SJSA1 (cell line): ENCODE data around the gene PAMR1. TPM values are rescaled to one million over a fixed set of nuclear protein-coding genes. Genes with fewer than 3 reads are reported as not detected.
A peak's percentile ranks its signal among the peaks of the same experiment; 100 is the strongest.
"Not testable (repeated sequence)": the region's sequence is repeated elsewhere in the genome, so short reads cannot be mapped to it uniquely, and the experiment has no call there.

Source experiments
- DNase-seq, 2 experiments: peaks; one replicate each; pipeline ENCODE4 v3.0.0-alpha.2; 2015 to 2020; ENCODE audit warnings: low spot score in 2 of 2, low read depth in 1 of 2
- H3K27ac ChIP-seq: fragments of 250-450 bp; sonication (Bioruptor Pico); 2 replicates; pipeline ENCODE4 v1.5.1; 2020; ENCODE audit warnings: mild to moderate bottlenecking, moderate library complexity
- H3K27me3 ChIP-seq: fragments of 250-450 bp; sonication (Bioruptor Pico); replicated peaks from 2 replicates; pipeline ENCODE4 v1.5.1; 2020; ENCODE audit warnings: mild to moderate bottlenecking, moderate library complexity
- H3K36me3 ChIP-seq: fragments of 250-450 bp; sonication (Bioruptor Pico); 2 replicates; pipeline ENCODE4 v1.5.1; 2020; ENCODE audit warnings: mild to moderate bottlenecking
- H3K4me1 ChIP-seq: fragments of 250-450 bp; sonication (Bioruptor Pico); replicated peaks from 2 replicates; pipeline ENCODE4 v1.6.1; 2021; ENCODE audit warnings: mild to moderate bottlenecking
- H3K4me3 ChIP-seq: fragments of 250-450 bp; sonication (Bioruptor Pico); 2 replicates; pipeline ENCODE4 v1.5.1; 2020; ENCODE audit warnings: mild to moderate bottlenecking
- H3K9me3 ChIP-seq: fragments of 250-450 bp; sonication (Bioruptor Pico); replicated peaks from 2 replicates; pipeline ENCODE4 v1.5.1; 2020; ENCODE audit warnings: mild to moderate bottlenecking
- total RNA-seq: library from RNA; depleted of rRNA; stranded (reverse); fragments of >200 nt; shearing (Covaris generic); gene quantifications from 2 replicates; pipeline ENCODE4 v1.2.3, GENCODE V29; 2014

The PAMR1 gene
- total RNA-seq, 1 experiment from 2014 or later = 57.6 TPM

DNA sequence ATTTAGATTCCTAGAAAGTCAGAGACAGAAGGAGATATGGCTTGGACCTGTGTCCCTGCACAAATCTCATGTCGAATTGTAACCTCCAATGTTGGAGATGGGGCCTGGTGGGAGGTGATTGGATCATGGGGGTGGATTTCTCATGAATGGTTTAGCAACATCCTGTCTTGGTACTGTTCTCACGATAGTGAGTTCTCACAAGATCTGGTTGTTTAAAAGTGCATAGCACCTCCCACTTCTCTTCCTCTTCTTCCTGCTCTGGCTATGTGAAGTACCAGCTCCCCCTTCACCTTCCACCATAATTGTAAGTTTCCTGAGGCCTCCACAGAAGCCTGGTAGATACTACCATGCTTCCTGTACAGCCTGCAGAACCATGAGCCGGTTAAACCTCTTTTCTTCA lies 27.6 kb upstream of the PAMR1 start:
- Histone ChIP-seq H3K4me3 (no peak overlapping the region), H3K27me3 (no peaks in the 10 kb centered on the region), H3K36me3 (no peaks in the 10 kb centered on the region), H3K9me3 (no peaks in the 10 kb centered on the region), H3K4me1 (peaks cover 57% of the 10 kb centered on the region), H3K27ac (no peak overlapping the region; the same call in 1 of the 2 replicates)
- DNase-seq = no peak

DNA sequence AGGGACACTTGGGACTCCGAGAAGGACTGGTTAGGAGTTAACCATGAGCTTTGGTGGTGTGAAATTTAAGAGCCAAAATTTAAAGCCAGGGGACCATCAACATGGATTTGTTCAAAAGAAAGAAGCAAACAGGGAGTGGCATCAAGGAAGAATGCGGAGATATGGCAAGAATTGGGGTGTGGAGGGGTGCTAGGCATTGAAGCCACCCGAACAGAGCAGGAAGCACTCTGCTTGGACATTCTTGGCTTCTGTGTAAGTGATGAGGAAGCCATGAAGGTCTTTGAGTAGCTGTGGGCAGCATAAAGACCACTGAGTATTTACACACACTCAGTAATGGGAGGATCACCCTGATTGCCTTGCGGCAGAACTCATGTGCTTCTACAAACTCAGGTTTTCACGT lies 27.2 kb upstream of the PAMR1 start:
- H3K4me1 ChIP-seq = peaks cover 57% of the 10 kb centered on the region
- H3K4me3 ChIP-seq = no peak overlapping the region
- H3K27me3 ChIP-seq = no peaks in the 10 kb centered on the region
- no peaks in the 10 kb centered on the region for H3K9me3 ChIP-seq
- no peak overlapping the region for H3K27ac ChIP-seq
- no peaks in the 10 kb centered on the region for H3K36me3 ChIP-seq
- DNase-seq = no peak

DNA sequence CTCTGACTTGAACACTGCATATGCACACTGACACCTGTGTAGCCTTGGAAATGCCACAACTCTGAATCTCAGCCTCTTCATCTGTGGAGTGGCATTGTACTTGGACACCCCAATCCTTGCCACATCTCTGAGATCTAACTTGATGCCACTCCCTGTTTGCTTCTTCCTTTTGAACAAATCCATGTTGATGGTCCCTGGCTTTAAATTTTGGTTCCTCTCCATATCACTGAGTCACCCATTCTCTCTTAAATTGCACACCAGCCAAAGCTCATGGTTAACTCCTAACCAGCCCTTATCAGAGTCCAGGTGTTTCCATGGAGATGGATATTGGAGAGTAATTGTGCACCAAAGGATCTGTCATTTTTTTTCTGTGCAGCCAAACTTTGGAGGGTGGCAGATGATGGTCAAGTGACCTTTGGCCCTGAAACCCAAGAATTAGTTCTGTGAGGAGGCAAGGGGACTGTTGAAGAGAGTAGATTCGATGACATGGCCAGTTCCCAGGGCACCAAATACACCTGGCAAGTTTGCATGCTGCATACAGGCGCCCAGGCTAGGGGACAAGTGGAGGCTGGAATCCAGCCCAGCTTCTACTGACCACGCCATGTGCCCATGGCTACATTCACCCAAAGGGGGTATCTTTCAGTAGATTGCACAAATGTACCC lies 25.1 kb upstream of the PAMR1 start:
- Histone ChIP-seq H3K27ac (peak overlapping the region; percentile 65), H3K27me3 (no peaks in the 10 kb centered on the region), H3K4me3 (no peak overlapping the region), H3K36me3 (no peaks in the 10 kb centered on the region), H3K9me3 (no peaks in the 10 kb centered on the region), H3K4me1 (peaks cover 77% of the 10 kb centered on the region)
- no peak for DNase-seq

DNA sequence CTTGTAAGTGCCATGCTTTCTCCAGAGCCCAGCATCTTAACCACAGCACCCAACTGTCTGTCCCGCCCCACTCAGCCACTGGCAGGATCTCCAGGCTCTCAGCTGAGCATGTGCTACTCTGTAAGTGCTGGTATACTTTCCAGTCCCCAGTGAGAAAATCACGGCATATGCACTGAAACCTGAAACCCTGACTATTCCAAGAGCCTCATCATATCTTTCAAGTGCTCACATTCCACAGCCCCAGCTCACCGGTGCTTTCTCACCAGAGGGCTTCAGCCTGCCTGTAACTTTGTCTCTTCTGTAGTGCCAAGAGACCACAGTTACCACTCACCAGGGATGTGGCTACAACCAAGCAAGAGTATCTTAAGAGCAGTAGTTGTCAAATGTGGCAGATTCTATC lies 24.4 kb upstream of the PAMR1 start:
- Histone ChIP-seq H3K9me3 (no peaks in the 10 kb centered on the region), H3K36me3 (no peaks in the 10 kb centered on the region), H3K4me1 (peaks cover 73% of the 10 kb centered on the region), H3K27me3 (no peaks in the 10 kb centered on the region), H3K4me3 (no peak overlapping the region), H3K27ac (peak overlapping the region; percentile 65)
- DNase-seq = peak; percentile 84 to 90

DNA sequence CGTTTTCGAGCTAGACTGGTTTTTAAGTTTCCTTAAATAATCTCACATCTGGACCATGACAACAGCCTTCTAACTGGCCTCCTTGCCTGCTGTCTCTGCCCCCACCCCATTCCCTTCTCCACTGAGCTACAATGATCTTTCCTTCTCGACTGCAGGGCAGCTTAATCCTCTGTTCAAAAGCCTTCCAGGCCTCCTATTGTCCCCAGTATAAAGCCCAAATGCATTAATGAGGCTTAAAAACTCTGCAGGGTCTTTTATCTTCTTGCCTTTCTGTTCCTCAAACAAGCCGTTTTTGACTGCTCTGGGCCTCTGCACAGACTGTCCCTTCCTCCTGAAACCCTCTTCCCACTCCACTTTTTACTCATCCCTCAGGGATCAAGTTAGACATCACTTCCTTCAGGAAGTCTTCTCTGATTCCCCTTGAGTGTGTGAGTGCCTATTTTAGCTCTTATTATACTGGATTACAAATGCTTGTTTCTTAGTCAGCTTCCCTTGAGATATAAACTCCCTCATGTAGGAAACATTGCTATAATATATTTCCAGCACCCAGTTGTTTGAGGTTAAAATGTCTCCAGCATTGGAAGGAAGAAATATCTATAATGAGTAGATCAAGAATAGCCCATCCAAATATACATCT lies 23.6 kb upstream of the PAMR1 start:
- H3K4me3 ChIP-seq = no peak overlapping the region
- no peaks in the 10 kb centered on the region for H3K36me3 ChIP-seq
- peaks cover 66% of the 10 kb centered on the region for H3K4me1 ChIP-seq
- no peaks in the 10 kb centered on the region for H3K9me3 ChIP-seq
- DNase-seq = no peak
- peak overlapping the region; percentile 65 for H3K27ac ChIP-seq
- no peaks in the 10 kb centered on the region for H3K27me3 ChIP-seq

DNA sequence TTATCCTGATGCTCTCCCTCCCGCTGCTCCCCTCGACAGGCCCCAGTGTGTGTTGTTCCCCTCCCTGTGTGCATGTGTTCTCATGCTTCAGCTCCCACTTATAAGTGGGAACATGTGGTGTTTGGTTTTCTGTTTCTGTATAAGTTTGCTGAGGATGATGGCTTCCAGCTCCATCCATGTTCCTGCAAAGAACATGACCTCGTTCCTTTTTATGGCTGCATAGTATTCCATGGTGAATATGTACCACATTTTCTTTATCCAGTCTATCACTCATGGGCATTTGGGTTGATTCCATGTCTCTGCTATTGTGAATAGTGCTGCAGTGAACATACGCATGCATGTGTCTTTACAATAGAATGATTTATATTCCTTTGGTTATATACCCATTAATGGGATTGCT lies 22.6 kb upstream of the PAMR1 start:
- H3K4me3 ChIP-seq, H3K36me3 ChIP-seq, H3K27ac ChIP-seq, H3K9me3 ChIP-seq, DNase-seq, H3K27me3 ChIP-seq: not testable (repeated sequence)
- H3K4me1 ChIP-seq = peaks cover 56% of the 10 kb centered on the region

DNA sequence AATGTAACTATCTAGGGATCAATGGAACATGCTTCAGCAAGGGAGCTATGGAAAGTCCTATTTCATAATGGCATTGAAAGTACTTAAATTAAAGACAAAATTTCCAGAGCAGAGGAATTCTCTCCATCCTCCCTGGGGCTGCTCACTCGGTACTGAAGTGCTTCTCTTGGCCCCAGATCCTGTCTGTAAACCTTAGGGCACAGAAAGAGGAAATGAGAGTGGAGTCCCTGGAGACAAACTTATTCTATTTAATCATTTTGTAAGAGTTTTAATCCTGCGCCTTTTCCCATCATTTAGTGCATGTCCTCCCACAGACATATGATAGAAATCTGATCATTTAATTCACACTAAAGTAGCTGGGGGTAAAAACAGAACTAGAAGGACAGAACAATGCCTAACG lies 20.9 kb upstream of the PAMR1 start:
- Histone ChIP-seq H3K4me1 (peaks cover 66% of the 10 kb centered on the region), H3K27ac (peak overlapping the region; percentile 39), H3K36me3 (no peaks in the 10 kb centered on the region), H3K9me3 (no peaks in the 10 kb centered on the region), H3K4me3 (no peak overlapping the region), H3K27me3 (no peaks in the 10 kb centered on the region)
- no peak for DNase-seq

DNA sequence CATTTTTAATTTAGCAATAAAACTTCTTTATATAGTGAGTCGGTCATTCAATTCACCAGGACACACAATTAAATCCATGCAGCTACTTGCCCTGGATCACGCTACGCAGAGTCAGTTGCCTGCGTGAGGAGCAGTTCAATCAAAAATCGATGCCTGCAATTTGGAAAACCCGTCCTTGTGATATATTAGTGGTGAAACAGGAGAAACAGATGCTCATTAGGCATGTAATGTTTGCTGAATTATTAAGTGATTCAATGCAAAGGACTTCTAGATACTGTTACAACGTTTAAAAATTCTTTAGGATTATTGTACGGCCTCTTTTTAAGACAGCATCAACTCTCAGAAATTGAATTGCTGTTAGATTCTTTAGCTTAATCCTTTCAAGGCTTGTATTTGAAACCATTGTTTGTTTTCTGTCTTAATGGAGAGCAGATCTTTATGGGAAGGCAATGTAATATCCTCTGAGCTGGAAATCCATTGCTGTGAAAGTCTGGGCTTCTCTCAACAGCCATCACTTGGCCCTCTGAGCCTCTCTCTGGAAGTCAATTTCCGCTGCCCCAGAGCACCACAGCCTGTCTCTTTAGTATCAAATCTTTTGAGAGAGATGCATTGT lies 20.1 kb upstream of the PAMR1 start:
- no peaks in the 10 kb centered on the region for H3K9me3 ChIP-seq
- no peak for DNase-seq
- H3K4me1 ChIP-seq = peaks cover 68% of the 10 kb centered on the region
- no peaks in the 10 kb centered on the region for H3K27me3 ChIP-seq
- H3K27ac ChIP-seq = peak overlapping the region; percentile 10; the same call in 1 of the 2 replicates
- H3K36me3 ChIP-seq = no peaks in the 10 kb centered on the region
- H3K4me3 ChIP-seq = no peak overlapping the region

DNA sequence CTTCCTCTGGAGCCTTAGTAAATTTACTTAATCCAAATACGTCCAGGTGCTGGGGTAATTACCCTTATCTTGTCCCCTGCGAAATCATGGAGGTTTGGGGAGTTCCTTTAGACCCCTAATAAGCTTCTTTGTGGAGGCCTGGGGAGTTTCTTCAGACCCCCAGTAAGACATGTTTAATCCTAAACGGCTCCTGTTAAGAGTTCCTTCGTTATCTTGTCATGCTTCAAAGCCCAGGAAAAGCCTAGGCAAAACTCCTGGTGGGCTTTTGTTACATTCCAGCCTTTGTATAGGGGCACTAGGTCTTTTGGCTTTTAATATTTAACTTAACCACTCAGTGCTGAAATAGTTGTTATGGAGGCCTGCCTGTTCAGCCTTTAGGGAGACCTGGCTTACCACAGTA lies 18.1 kb upstream of the PAMR1 start:
- Histone ChIP-seq H3K27me3 (no peaks in the 10 kb centered on the region), H3K27ac (no peak overlapping the region)
- no peak for DNase-seq

DNA sequence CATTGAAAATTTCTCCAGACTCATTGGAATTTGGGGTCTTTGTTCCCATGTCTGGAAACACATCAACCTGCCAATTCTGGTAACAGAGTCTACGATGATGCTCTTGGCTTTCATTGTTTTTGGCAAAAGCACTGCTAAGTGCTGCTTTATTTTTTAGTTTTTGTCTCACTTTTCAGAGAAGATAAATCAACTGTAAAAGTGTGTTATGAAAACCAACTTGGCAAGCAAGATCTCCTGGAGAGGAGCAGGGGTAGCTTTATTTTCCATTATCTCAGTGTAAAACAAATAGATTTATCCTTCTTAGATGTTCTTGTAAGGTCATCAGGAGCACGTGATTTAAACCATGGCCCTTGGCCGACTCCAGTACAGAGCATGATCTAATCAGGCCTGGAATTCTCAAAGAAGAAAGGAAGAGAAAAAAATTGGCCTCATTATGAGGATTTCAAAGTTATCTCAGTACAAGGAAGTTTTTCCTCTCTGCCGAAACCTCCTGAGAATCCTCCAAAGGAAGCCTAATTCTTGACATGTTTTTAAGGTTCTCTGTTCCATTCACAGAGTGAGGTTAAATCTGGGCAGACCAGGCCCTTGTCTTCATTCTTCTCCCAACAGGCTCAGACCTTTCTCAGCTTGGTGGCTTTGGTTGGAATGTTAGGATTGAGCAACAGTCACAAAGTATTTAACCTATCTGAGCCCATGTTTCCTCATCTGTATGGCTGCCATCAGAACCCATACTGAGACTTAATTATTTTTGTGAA lies 16.4 kb upstream of the PAMR1 start:
- Histone ChIP-seq H3K27ac (peak overlapping the region; percentile 68), H3K4me3 (no peak overlapping the region), H3K27me3 (no peaks in the 10 kb centered on the region), H3K36me3 (no peaks in the 10 kb centered on the region), H3K9me3 (no peaks in the 10 kb centered on the region), H3K4me1 (peaks cover 62% of the 10 kb centered on the region)
- peak in 1 of 2 experiments; percentile 54 for DNase-seq

More for the DNA sequence above, 18.1 kb upstream of the PAMR1 start:
- no peaks in the 10 kb centered on the region for H3K9me3 ChIP-seq
- no peaks in the 10 kb centered on the region for H3K36me3 ChIP-seq
- no peak overlapping the region for H3K4me3 ChIP-seq
- H3K4me1 ChIP-seq = peaks cover 68% of the 10 kb centered on the region

DNA sequence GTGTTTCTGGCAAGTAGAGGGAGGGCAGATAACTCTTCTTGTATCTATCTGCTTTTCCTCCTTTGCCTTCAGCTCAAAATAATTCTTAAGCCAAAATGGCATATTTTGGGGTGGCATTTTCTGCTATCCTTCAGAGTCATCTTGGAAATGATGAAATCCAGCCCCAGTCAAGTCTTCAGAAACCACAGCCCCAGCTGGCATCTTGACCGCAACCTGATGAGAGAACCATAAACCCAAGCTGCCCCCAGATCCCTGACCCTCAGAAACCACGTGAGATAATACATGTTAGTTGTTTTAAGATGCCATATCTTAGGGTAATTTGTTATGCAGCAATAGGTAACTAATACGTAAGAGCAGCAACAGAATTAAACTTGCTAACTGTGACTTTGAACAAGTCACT lies 15.1 kb upstream of the PAMR1 start:
- no peaks in the 10 kb centered on the region for H3K9me3 ChIP-seq
- H3K27ac ChIP-seq = peak overlapping the region; percentile 85
- H3K4me3 ChIP-seq = no peak overlapping the region
- H3K4me1 ChIP-seq = peaks cover 49% of the 10 kb centered on the region
- no peak for DNase-seq
- H3K36me3 ChIP-seq = no peaks in the 10 kb centered on the region
- H3K27me3 ChIP-seq = no peaks in the 10 kb centered on the region

DNA sequence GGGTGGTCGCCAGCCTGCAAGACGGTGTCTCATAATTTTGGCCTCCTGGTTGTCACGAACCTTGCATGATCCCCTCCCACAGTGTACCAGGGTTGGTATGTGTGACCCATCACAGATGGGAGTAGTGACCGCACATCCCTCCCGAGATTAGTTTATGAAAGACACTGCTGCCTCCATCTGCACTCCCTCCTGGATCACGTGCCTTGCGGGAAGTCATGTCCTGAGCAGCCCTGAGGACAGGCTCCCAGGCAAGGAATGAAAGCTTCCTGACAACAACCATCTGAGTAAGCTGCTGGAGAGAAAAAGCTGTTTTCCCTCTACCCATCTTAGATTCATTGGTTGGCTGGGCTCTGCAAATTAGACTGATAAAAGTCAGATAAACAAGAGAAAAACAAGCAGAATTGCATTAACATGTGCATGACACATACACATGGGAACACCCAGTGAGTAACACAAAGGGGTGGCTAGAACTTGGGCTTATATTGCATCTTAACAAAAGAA lies 14.4 kb upstream of the PAMR1 start:
- Histone ChIP-seq H3K36me3 (no peaks in the 10 kb centered on the region), H3K27ac (peak overlapping the region; percentile 85), H3K27me3 (no peaks in the 10 kb centered on the region), H3K4me3 (no peak overlapping the region), H3K9me3 (no peaks in the 10 kb centered on the region), H3K4me1 (peaks cover 46% of the 10 kb centered on the region)
- DNase-seq = peak; percentile 83 to 87

DNA sequence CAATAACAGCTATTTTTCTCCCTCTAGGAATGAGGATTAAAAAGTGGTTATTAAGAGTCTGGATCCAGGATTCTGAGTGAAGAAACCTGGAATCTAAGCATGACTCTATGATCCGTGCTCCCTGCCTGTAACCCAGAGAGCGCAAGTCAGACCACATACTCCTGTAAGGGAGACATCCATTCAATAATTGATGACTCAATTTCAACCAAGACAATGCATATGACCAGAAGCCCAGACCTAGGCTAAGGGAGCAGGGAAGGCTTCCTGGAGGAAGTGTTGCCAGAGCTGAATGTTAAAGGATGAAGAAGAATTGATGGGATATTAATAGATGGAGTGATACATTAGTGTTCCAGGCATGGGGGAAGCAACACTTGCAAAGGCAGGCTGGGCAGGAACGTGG lies 13.8 kb upstream of the PAMR1 start:
- no peak overlapping the region for H3K4me3 ChIP-seq
- no peaks in the 10 kb centered on the region for H3K27me3 ChIP-seq
- H3K4me1 ChIP-seq = peaks cover 46% of the 10 kb centered on the region
- H3K27ac ChIP-seq = peak overlapping the region; percentile 85
- no peaks in the 10 kb centered on the region for H3K36me3 ChIP-seq
- H3K9me3 ChIP-seq = no peaks in the 10 kb centered on the region
- peak in 1 of 2 experiments; percentile 44 for DNase-seq

DNA sequence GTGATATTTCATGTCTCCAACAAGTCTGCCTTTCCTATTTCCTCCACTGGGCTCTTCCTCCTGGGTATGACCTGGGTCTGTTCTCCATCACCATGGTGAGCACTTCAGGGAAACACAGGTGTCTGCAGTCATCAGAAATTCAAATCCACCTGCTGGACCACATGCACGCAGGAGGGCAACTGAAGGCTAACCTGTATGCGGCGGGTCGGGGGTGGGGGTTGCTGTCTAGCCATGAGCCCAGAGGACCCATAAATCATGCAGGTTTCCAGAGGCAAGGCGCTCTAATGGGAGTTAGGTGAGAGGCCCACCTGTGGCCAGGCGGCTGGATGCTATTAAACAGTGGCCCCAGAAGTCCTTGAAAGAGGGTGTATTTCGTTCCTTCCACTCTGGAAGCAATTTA lies 11.1 kb upstream of the PAMR1 start:
- Histone ChIP-seq H3K36me3 (no peaks in the 10 kb centered on the region), H3K4me1 (peaks cover 40% of the 10 kb centered on the region), H3K27ac (no peak overlapping the region), H3K9me3 (no peaks in the 10 kb centered on the region), H3K27me3 (no peaks in the 10 kb centered on the region), H3K4me3 (no peak overlapping the region)
- no peak for DNase-seq
